ENCODE data around the gene USP6.
"Not testable (repeated sequence)": the region's sequence is repeated elsewhere in the genome, so short reads cannot be mapped to it uniquely, and the experiment has no call there.

USP6 gene

DNA sequence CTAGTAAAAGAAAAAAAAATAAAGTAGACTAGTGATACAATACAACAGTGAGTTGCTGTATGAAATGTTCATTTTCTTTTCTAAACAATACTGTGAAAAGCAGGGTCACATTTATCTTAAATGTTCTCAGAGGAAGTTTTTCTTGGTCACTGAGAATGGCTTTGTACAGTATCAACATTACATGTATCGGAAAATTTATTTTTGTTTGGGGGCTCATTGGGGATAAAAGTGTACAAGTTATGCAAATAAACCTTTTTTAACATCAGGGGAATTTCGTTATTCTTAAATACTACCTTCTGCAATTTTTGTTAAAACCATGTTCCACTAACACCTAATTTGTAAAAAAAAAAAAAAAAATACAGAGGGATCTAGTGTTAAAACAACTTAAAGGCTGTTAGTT, 84.5 kb downstream of the USP6 start:
- no peak for DNase-seq

GRCh38 chr17:5201011-5201410, 85.2 kb downstream of the USP6 start:
- DNase-seq, result no peak

DNA sequence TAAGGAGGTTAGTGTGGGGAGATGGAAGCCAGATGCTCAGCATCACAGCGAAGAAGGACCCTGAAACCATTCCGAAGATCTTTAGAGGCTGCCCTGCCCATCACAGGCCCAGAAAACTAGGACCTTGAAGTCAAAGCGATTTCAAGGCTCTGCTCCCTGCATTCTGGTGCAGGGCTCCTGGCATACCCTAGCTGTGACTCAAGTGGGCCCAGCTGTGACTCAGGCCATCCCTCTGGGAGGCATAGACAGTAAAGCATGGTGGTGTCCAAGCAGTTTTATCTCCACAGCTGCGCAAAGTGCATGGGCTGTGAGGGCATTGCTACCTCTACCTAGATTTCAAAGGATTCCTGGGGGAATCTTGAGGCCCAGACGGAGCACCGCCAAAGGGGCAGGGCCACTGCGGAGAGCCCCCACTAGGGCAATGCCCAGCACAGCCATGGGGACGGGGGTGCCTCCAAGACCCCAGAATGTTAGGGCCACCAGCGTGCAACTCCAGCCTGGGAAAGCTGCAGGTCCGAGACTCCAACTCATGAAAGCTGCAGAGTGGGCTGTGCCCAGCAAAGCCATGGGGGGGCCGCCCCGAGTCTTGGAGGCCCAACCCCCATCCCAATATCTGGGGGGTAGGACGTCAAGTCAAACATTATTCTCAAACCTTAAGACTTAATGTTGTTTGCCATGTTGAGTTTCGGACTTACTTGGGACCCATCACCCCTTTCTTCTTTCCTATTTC, 87.5 kb downstream of the USP6 start:
- no peak for DNase-seq

- no peak for DNase-seq
Measured at GRCh38 chr17:5203908-5204294, 88.1 kb downstream of the USP6 start.

GRCh38 chr17:5209396-5209795, 93.6 kb downstream of the USP6 start:
- DNase-seq, result no peak

DNA sequence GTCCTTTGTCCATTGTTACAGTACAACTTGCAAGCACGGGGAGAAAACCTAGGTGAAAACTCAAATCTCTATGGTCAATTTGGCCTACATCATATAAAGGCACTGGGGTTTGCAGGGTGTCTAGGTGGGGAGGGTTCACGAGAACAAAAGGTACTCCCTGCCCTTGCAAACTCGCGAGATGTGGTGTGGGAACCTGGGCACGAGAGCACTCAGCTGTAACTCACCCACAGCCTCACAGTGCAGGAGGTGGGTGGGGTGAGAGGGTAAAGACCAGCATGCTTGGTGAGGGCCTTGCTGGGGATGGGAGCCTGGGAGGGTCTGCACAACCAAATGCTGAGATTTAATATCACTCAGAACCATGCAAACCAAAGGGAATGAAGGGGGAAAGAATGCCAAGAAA, 94.3 kb downstream of the USP6 start:
- DNase-seq, result no peak

- DNase-seq, result no peak
Measured at GRCh38 chr17:5210614-5211252, 94.9 kb downstream of the USP6 start.

GRCh38 chr17:5211458-5211857, 95.6 kb downstream of the USP6 start:
- DNase-seq, result no peak

GRCh38 chr17:5217562-5217961, 101.7 kb downstream of the USP6 start:
- DNase-seq, result not testable (repeated sequence)

GRCh38 chr17:5219536-5219935, 103.7 kb downstream of the USP6 start:
- no peak for DNase-seq

GRCh38 chr17:5220074-5220473, 104.2 kb downstream of the USP6 start:
- DNase-seq, result no peak

GRCh38 chr17:5221912-5222311, 106.1 kb downstream of the USP6 start:
- not testable (repeated sequence) for DNase-seq
